Measurements from ENCODE around the gene ENGASE.

Gene ENGASE

GRCh38 chr17:79044462-79044861 lies 30.2 kb upstream of the ENGASE start:
- DNase-seq (ENCODE audit: low read depth) = no peak
- TF ChIP-seq, protein P1, sequence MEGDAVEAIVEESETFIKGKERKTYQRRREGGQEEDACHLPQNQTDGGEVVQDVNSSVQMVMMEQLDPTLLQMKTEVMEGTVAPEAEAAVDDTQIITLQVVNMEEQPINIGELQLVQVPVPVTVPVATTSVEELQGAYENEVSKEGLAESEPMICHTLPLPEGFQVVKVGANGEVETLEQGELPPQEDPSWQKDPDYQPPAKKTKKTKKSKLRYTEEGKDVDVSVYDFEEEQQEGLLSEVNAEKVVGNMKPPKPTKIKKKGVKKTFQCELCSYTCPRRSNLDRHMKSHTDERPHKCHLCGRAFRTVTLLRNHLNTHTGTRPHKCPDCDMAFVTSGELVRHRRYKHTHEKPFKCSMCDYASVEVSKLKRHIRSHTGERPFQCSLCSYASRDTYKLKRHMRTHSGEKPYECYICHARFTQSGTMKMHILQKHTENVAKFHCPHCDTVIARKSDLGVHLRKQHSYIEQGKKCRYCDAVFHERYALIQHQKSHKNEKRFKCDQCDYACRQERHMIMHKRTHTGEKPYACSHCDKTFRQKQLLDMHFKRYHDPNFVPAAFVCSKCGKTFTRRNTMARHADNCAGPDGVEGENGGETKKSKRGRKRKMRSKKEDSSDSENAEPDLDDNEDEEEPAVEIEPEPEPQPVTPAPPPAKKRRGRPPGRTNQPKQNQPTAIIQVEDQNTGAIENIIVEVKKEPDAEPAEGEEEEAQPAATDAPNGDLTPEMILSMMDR (IDR thresholded peaks at IDR 0.05; ENCODE audit: control insufficient read depth, extremely low read depth, insufficient read depth) = no peak
- H3K4me3 ChIP-seq (ENCODE audit: low read depth, low read length) = no peak overlapping the region

DNA sequence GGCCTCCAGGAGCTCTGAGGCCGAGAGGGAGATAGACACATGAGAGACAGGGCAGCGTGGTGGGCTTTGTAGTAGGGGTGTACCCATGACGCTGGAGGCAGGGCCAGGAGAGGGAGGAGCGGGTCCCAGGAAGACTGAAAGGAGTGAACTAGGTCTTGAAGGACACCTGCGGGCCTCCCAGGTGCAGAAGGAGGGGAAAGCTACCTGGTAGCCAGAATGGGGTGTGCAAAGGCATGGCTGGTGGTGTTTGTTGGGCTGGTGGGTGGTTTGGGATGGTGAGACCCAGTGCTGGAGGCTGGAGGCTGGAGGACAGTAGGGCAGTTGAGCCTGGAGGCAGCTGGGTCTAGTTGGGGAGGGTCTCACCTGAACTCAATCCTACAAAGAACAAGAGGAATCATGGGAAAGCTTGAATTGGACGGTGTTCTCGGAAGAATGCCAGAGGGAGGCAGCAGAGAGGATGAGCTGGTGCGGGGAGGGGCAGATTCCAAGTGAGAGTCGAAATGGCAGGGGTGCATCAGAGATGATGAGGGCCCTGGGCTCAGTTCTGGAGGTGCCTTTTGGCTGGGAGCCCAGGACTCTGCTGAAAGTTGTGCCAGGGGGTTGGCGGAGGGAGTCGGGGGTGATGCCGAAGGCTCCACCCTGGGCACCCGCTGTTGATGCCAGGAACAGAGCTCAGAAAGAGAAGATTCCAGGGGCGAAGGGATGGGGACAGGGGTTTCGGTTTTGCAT lies 29.5 kb upstream of the ENGASE start:
- DNase-seq (ENCODE audit: low read depth) = no peak
- TF ChIP-seq, protein P1 (IDR thresholded peaks at IDR 0.05; ENCODE audit: control insufficient read depth, extremely low read depth, insufficient read depth) = no peak
- H3K4me3 ChIP-seq (ENCODE audit: low read depth, low read length) = no peak overlapping the region

DNA sequence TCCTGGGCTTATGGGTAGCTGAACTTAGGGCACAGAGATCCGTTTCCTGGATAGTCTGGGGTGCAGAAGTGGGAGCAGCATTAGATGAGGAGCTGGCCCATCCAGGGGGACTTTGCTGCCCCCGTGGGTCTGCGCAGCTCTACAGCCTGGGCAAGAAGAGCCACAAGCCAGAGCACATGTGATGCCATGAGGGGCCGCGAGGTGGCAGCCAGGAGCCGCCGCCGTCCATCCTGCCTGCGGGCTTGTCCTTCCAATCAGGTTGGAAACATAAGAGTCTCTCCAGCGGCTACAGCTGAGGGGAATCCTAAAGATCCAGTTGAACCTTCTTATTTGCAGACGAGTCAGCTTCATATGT lies 28.8 kb upstream of the ENGASE start:
- TF ChIP-seq, protein P1 (IDR thresholded peaks at IDR 0.05; ENCODE audit: control insufficient read depth, extremely low read depth, insufficient read depth) = peak; percentile 95
- DNase-seq (ENCODE audit: low read depth) = no peak
- H3K4me3 ChIP-seq (ENCODE audit: low read depth, low read length) = no peak overlapping the region

- TF ChIP-seq, protein P1 (IDR thresholded peaks at IDR 0.05; ENCODE audit: control insufficient read depth, extremely low read depth, insufficient read depth) = no peak
- no peak for DNase-seq (ENCODE audit: low read depth)
- no peak overlapping the region for H3K4me3 ChIP-seq (ENCODE audit: low read depth, low read length)
Observed at GRCh38 chr17:79046197-79046915, 28.3 kb upstream of the ENGASE start.

- DNase-seq (ENCODE audit: low read depth) = no peak
- TF ChIP-seq, protein P1 (IDR thresholded peaks at IDR 0.05; ENCODE audit: control insufficient read depth, extremely low read depth, insufficient read depth) = no peak
- no peak overlapping the region for H3K4me3 ChIP-seq (ENCODE audit: low read depth, low read length)
Observed at GRCh38 chr17:79046916-79047280, 27.7 kb upstream of the ENGASE start.

- H3K4me3 ChIP-seq (ENCODE audit: low read depth, low read length) = no peak overlapping the region
- DNase-seq (ENCODE audit: low read depth) = no peak
- TF ChIP-seq, protein P1 (IDR thresholded peaks at IDR 0.05; ENCODE audit: control insufficient read depth, extremely low read depth, insufficient read depth) = no peak
Observed at GRCh38 chr17:79047291-79047920, 27.2 kb upstream of the ENGASE start.

All from LNCaP clone FGC (cell line).